Astrocyte of the hippocampus (primary cell): ENCODE measurements around the gene KIR3DL2.
"Not testable (repeated sequence)": the region's sequence is repeated elsewhere in the genome, so short reads cannot be mapped to it uniquely, and the experiment has no call there.

ENCODE experiments used
- DNase-seq: peaks from one replicate; pipeline ENCODE4 v3.0.0; 2011; ENCODE audit warnings: low read depth, low spot score

Gene KIR3DL2

GRCh38 chr19:54871696-54872095 lies 21.5 kb downstream of the KIR3DL2 start:
- no peak for DNase-seq

GRCh38 chr19:54873990-54874389 lies 23.7 kb downstream of the KIR3DL2 start, which contains the start of gene FCAR:
TSS of gene FCAR (plus strand) at chr19:54874235. CDS start at chr19:54874290, 55 bp downstream.
- no peak for DNase-seq

GRCh38 chr19:54875506-54875905 lies 25.3 kb downstream of the KIR3DL2 start:
- no peak for DNase-seq

- no peak for DNase-seq
Observed at GRCh38 chr19:54877471-54877870, 27.2 kb downstream of the KIR3DL2 start.

- DNase-seq: no peak
Observed at GRCh38 chr19:54881884-54882283, 31.6 kb downstream of the KIR3DL2 start.

- no peak for DNase-seq
Observed at GRCh38 chr19:54882758-54883157, 32.5 kb downstream of the KIR3DL2 start.

GRCh38 chr19:54883228-54883627 lies 33.0 kb downstream of the KIR3DL2 start:
- DNase-seq: no peak

GRCh38 chr19:54888239-54888638 lies 38.0 kb downstream of the KIR3DL2 start:
- DNase-seq: no peak

GRCh38 chr19:54889566-54889965 lies 39.3 kb downstream of the KIR3DL2 start:
- no peak for DNase-seq

- DNase-seq: peak; percentile 2
Observed at GRCh38 chr19:54893406-54893805, 43.2 kb downstream of the KIR3DL2 start.

GRCh38 chr19:54894106-54894505 lies 43.9 kb downstream of the KIR3DL2 start:
- DNase-seq: not testable (repeated sequence)

- no peak for DNase-seq
Observed at GRCh38 chr19:54896036-54896435, 45.8 kb downstream of the KIR3DL2 start.

GRCh38 chr19:54898685-54899084 lies 48.4 kb downstream of the KIR3DL2 start:
- not testable (repeated sequence) for DNase-seq

- not testable (repeated sequence) for DNase-seq
Observed at GRCh38 chr19:54899646-54900045, 49.4 kb downstream of the KIR3DL2 start.

- DNase-seq: not testable (repeated sequence)
Observed at GRCh38 chr19:54901153-54901552, 50.9 kb downstream of the KIR3DL2 start.

- no peak for DNase-seq
Observed at GRCh38 chr19:54902061-54902460, 51.8 kb downstream of the KIR3DL2 start.

GRCh38 chr19:54903303-54903702 lies 53.1 kb downstream of the KIR3DL2 start:
- DNase-seq: no peak

- DNase-seq: not testable (repeated sequence)
Observed at GRCh38 chr19:54904261-54904660, 54.0 kb downstream of the KIR3DL2 start.

GRCh38 chr19:54905421-54905802 lies 55.2 kb downstream of the KIR3DL2 start:
- no peak for DNase-seq

- DNase-seq: no peak
Observed at GRCh38 chr19:54905803-54906511, 55.7 kb downstream of the KIR3DL2 start, which contains the start of gene NCR1. TSS of gene NCR1 (plus strand) at chr19:54906148. CDS start at chr19:54906188, 40 bp downstream.

GRCh38 chr19:54906819-54907218 lies 56.6 kb downstream of the KIR3DL2 start:
- no peak for DNase-seq

GRCh38 chr19:54907899-54908298 lies 57.7 kb downstream of the KIR3DL2 start:
- not testable (repeated sequence) for DNase-seq
